HG03469 (cell line): ENCODE measurements around the gene PTPN12.

Source experiments
- ATAC-seq: cut with Tn5 transposase; IDR thresholded peaks from one replicate; pipeline ENCODE4 v1.9.1; 2021; ENCODE audit warnings: mild to moderate bottlenecking, moderate library complexity, moderate number of reproducible peaks; ENCODE audit not compliant: unreplicated experiment

Gene PTPN12

DNA sequence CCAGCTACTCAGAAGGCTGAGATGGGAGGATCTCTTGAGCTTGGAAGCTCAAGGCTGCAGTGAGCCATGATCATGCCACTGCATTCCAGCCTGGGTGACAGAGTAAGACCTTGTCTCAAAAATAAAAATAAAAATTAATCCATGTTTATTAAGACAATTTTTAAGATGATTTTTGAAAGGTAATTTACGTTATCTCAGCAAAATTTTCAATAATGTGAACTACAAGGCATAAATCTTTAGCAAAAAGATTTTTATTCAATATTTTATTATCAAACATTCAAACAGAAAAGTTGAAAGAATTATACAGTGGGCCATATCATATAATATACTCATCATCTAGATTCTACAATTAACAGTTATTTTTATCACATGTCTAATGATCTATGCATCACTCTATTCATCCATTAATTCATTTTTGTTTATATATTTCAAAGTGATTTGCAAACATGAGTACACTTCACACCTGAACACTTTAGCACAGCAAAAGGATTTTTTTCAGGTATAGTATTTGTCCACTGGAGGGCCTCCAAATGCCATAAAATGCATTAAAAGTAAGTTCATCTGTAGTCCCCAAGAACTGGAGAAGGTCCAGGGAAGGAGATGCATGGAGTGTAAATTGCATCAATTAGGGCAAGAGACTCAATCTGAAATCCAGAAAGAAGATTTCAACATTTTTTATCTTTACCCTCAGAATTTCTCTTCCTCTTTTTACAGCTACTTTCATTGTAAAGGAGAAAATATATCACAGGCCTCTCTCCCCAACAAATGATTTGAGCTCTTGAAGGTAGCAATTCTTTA is 120.5 kb downstream of the PTPN12 start:
- no peak for ATAC-seq

DNA sequence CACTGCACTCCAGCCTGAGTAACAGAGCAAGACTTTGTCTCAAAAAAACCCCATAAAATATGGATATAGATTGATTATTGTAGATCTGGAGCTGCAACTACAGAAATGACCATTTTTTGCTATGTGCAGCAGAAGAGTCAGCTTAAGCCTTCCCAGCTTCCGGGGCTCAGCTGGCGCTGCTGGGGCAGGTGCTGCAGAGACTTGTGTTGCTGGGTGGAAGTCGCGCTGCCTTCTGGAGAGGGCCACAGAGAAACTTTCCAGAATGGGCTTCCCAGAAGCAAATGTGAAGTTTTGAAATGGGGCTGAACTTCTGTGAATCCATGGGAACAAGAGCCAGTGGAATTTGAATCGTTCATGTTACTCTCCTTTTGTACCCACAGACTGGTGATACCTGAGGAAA is 121.8 kb downstream of the PTPN12 start:
- no peak for ATAC-seq

DNA sequence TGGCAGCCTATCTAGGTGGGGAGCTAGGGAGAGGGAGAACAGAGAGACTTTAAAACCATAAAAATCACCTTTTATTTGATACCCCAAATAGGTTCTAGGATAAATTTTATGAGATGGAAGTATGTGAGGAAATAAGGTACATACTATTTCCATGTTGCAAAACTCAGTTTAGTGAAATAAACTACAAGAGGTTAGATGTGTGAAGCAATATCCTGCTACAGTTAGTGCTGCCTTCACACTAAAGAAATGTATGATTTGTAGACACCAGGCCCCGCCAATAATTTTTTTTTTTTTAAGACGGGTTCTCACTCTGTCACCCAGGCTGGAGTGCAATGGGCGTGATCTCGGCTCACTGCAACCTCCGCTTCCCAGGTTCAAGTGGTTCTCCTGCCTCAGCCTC is 124.7 kb downstream of the PTPN12 start:
- no peak for ATAC-seq

DNA sequence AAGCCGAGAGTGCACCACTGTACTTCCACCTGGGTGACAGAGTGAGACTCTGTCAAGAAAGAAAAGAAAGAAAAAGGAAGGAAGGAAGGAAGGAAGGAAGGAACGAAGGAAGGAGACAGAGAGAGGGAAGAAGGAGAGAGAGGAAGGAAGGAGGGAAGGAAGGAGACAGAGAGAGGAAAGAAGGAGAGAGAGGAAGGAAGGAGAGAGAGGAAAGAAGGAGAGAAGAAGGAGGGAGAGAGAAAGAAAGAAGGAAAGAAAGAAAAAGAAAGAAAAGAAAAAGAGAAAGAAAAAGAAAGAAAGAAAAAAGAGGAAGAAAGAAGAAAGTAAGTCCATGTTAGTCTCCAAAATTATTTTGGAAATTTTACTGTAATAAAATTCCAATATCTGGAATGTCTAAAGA is 125.8 kb downstream of the PTPN12 start:
- no peak for ATAC-seq

DNA sequence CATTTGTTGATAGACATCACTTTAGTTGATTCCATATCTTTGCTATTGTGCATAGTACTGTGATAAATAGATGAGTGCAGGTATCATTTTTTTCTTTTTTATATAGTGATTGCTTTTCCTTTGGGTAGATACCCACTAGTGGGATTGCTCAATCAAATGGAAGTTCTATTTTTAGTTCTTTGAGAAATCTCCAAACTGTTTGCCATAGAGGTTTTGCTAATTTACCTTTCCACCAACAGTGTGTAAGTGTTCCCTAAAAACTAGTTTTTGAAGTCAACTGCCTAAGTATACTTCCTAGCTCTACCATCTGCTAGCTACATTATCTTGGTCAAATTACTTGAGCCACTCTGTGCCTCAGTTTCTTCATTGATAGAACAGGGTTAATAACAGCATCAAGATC is 127.6 kb downstream of the PTPN12 start:
- ATAC-seq = no peak

DNA sequence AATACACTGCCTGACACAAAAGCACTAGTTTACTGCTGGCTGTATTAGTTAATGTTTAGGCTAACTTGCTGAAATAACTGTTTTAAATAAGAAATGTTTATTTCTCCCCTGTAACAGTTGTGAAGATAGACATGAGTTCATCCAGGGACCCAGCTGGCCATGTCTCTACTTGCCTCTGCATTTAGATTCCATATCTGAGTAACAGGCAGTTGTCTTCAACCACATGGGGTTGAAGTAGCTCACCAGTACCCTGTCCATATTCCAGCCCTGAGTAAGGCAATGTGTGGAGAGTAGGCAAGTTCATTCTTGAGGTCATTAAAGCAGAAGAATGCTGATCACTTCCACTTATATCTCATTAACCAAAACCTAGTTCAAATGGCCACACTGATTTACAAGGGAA is 128.1 kb downstream of the PTPN12 start:
- ATAC-seq = no peak

DNA sequence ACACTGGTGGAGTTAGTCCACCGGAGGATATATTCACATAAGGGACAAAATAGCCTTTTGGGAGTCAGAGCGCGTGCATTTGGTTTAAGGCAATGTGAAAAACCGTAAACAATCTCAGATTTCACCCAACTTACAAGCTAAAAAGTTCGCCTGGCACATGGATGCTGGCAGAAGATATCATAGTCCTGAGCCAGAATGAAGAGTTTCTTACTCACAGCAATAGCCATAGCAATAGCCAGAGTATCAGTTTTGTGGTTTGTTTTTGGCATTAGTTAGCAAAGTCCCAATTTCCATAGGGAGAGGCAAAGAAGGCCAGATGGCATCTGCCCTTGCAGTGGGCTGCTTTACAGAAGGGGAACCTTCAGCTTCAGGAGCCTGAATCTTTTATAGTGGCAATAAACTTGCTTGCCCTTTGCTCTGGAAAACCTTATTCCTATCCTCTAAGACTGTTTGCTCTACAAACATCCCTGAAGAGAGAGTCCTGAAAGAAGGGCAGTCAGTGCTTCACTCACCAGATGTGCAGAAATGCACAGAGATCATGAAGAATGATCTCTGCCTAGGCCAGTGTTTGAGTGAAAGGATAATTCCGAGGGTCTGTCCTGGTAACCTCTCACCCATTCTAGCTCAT is 130.5 kb downstream of the PTPN12 start:
- no peak for ATAC-seq

DNA sequence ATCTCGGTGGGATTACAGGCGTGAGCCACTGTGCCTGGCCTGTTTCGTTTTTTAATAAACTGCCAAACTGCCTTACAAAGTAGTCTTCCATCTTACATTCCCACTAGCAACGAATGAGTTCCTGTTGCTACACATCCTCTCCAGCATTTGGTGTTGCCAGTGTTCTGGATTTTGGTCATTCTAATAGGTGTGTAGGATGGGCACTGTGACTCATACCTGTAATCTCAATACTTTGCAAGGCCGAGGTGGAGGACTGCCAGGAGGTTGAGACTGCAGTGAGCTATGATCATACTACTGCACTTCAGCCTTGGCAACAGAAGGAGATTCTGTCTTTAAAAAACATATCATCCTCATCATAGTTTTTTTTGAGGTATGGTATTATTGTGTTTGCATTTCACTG is 137.8 kb downstream of the PTPN12 start:
- no peak for ATAC-seq

DNA sequence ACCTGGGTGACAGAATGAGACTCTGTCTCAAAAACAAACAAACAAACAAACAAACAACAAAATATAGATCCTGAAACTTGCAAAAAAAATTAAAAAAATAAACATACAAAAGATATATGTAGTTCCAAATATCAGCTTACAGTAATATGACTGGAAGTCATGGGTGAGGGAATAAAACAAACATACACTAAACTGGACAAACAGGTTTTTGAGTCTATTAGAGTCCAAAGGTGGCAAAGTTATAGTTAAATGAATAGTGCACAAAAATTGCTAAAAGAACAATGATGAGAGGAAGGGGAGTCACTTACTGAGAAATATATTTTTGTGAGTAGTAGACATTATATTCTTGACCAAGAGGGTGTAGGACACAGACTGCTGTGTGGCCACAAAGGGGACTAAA is 142.5 kb downstream of the PTPN12 start:
- no peak for ATAC-seq

DNA sequence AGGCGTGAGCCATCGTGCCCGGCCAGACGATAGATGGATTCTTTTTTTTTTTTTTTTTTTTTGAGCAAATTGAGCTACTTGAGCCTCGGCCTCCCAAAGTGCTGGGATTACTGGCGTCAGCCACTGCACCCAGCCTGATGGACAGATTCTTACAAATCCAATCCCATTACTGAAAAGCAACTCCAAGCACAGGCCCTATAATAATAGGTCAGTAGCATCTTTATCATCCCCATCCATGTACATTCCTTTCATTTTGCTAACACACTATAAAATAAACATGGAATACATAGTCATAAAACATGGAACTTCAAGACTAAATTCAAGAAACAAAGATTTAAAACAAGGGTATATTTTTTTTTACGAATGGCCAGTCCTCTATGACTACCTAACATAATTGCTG is 143.2 kb downstream of the PTPN12 start:
- no peak for ATAC-seq

DNA sequence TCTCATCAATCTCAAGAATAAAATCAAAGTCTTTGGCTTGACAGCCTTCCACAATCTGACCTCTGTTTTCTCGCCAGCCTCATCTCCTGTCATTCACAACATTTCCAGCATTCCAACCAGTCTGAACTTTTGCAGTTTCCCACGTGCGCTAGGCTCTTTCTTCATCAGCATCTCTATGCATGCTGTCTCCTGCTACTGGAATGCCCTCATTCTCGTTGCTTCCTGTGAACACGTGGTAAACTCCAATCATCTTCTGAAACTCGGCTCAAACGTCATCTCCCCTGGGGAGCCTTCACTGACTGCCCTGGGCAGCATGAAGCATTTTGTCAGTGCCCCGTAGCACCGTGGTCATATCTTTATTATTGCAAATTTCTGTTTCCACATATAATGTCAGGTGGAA is 146.9 kb downstream of the PTPN12 start:
- ATAC-seq = no peak

DNA sequence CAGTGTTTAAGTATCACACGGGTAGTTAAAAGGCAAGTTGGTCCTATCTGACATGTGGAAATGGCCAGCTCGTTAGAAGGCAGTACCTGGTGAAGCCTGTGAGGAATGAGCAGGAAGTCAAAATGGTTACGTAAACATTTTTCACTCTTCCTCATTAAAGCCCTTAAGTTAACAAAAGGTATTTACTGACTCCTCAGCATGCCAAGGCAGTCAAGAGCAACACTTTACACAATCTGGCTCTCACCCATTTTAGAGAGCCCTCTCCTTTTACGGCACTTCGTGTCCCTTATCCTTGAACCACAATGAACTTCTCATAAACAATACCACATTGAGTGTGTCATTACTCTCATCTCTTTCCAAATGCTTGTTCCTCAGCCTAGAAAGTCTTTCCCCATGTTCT is 148.1 kb downstream of the PTPN12 start:
- no peak for ATAC-seq

DNA sequence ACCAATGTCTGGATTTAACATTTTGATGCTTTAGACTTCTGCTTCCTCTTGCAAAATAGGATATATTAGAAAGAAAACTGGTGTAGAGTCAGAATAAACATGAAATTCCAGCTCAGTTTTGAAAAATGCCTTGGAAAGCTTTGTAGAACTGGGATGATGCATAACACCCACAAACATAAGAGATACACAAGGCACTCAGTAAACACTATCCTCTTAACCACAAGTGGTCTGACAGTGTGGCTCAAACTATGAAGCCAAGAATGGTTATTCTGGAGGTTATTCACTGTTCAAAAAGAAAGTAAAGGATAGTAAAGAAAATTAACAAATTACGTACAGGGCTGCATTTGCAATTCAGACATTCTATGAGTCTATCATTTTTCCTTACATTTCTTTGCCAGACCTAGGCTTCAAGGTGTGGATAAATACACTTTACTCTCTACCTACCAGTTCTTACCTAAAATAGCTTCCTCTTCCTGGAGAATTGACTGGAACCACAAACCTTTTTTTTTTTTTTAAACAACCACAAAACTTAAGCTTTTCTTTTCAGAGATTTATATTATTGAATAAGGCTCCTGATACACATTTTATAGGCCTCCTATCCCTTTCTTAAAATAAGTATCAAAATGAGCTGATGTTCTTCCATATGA is 150.1 kb downstream of the PTPN12 start:
- no peak for ATAC-seq

DNA sequence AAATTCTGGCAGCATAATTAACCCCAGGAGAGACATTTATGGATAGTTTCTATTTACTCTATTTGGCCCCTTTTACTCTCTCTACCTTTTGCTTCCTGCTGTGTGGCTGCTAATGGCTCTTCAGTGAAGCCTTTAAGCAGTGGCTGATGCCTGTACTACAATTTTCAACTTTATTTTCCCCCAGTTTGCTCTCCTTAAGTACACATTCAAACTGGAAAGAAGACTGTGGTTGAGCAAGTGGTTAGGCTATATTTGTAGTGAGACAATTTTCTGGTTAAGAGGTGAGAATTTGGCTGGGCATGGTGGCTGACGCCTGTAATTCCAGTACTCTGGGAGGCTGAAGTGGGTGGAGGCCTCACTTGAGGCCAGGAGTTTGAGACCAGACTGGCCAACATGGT is 150.7 kb downstream of the PTPN12 start:
- no peak for ATAC-seq
